GM12873 (cell line): ENCODE measurements around the gene UBE2J2.

Experiments
- TF ChIP-seq, protein P1 (sequence below): IDR thresholded peaks from 2 replicates; pipeline ENCODE4 v1.5.1; 2012; ENCODE audit warnings: low read depth, mild to moderate bottlenecking, moderate library complexity, low read length, control low read depth; ENCODE audit not compliant: insufficient read depth; ENCODE audit errors: missing control alignments

UBE2J2 gene

DNA sequence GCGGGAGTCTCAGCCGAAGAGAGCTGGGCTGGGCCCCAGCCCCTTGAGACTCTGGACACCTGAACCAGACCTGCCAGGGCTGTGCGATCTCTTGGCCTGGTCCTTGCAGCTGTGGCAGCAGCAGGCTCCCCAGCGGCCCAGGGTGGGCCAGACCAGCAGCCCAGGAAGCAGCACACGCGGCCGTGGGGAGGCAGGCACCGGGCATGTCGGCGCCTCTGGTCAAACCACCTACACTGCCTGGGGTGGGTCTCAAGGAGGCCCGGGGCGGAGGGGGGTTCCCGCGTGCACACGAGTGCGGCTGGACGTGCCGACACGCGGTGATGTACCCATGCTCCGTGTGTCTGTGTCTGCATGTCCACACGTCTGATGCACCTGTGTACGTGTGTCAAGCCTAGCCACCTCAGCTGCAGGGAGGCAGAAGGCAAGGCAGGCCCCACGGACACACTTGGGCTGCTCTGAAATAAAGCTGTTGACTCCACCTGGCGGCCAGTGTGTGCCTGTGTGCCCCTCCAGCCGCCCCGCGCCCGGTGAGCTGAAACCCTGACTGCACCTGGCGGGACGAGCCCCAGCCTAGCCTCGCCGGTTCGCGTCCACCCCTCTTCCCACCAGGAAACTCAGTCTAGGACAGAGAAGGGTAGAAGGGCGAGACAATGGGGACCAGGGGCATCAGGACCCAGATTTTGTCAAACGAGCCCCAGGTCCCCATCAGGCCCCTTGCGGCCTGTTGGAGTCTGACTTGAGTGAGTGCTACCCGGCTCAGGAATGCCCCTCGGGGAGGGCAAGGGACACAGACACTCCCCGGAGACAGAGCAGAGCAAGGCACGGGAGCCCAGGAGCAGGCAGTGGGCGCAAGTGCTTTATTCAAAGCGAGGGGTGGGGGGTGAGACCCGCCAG is 18.1 kb upstream of the UBE2J2 start:
- TF ChIP-seq, protein P1, sequence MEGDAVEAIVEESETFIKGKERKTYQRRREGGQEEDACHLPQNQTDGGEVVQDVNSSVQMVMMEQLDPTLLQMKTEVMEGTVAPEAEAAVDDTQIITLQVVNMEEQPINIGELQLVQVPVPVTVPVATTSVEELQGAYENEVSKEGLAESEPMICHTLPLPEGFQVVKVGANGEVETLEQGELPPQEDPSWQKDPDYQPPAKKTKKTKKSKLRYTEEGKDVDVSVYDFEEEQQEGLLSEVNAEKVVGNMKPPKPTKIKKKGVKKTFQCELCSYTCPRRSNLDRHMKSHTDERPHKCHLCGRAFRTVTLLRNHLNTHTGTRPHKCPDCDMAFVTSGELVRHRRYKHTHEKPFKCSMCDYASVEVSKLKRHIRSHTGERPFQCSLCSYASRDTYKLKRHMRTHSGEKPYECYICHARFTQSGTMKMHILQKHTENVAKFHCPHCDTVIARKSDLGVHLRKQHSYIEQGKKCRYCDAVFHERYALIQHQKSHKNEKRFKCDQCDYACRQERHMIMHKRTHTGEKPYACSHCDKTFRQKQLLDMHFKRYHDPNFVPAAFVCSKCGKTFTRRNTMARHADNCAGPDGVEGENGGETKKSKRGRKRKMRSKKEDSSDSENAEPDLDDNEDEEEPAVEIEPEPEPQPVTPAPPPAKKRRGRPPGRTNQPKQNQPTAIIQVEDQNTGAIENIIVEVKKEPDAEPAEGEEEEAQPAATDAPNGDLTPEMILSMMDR = peak; percentile 68

DNA sequence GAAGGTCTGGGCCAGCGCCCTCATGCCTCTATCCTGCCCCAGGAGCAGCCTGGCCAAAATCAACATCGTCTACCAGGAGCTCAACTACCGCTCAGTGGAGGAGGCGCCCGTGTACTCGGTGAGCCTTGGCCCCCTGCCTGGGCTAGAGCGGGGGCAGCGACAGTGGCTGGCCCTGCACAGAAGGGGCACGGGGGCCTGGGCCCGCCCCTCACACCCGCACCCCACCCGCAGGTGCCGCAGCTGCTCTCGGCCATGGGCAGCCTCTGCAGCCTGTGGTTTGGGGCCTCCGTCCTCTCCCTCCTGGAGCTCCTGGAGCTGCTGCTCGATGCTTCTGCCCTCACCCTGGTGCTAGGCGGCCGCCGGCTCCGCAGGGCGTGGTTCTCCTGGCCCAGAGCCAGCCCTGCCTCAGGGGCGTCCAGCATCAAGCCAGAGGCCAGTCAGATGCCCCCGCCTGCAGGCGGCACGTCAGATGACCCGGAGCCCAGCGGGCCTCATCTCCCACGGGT is 17.4 kb upstream of the UBE2J2 start:
- TF ChIP-seq, protein P1 = no peak

DNA sequence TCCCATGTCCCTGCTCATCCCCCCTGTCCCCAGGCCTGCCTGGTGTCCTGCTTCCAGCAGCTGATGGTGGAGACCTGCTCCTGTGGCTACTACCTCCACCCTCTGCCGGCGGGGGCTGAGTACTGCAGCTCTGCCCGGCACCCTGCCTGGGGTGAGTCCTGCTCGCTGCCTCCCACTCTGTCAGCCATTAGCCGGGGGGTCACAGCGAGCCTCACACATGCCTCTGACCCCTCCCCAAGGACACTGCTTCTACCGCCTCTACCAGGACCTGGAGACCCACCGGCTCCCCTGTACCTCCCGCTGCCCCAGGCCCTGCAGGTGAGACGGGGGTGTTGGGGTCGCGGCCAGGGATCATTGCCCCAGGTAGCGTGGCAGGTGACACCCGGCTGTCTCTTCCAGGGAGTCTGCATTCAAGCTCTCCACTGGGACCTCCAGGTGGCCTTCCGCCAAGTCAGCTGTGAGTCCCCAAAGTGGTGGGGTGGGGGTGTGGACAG is 16.6 kb upstream of the UBE2J2 start:
- TF ChIP-seq, protein P1 = peak; percentile 64

DNA sequence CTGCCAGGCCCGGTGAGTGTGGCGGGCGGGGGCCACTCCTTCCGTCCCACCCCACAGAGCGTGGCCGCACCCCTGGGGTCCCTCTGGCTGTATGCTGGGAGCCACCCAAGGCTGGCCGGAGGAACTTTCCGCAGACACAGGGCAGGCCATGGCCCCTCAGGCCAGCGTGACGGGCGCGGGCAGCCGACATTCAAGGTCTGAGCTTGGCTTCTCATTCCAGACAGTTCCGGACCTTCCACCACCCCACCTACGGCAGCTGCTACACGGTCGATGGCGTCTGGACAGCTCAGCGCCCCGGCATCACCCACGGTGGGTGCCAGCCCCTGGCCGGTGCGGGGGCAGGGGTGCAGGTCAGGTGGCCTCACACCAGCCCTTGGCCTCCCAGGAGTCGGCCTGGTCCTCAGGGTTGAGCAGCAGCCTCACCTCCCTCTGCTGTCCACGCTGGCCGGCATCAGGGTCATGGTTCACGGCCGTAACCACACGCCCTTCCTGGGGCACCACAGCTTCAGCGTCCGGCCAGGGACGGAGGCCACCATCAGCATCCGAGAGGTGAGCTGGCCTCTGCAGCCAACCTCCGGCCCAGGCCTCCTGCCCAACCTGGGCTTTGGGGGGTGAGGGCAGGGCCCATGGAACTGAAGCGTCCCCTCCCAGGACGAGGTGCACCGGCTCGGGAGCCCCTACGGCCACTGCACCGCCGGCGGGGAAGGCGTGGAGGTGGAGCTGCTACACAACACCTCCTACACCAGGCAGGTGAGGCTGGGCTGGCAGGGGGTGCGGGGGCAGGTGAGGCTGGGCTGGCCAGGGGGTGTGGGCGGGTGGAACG is 13.8 kb upstream of the UBE2J2 start:
- TF ChIP-seq, protein P1 = no peak

DNA sequence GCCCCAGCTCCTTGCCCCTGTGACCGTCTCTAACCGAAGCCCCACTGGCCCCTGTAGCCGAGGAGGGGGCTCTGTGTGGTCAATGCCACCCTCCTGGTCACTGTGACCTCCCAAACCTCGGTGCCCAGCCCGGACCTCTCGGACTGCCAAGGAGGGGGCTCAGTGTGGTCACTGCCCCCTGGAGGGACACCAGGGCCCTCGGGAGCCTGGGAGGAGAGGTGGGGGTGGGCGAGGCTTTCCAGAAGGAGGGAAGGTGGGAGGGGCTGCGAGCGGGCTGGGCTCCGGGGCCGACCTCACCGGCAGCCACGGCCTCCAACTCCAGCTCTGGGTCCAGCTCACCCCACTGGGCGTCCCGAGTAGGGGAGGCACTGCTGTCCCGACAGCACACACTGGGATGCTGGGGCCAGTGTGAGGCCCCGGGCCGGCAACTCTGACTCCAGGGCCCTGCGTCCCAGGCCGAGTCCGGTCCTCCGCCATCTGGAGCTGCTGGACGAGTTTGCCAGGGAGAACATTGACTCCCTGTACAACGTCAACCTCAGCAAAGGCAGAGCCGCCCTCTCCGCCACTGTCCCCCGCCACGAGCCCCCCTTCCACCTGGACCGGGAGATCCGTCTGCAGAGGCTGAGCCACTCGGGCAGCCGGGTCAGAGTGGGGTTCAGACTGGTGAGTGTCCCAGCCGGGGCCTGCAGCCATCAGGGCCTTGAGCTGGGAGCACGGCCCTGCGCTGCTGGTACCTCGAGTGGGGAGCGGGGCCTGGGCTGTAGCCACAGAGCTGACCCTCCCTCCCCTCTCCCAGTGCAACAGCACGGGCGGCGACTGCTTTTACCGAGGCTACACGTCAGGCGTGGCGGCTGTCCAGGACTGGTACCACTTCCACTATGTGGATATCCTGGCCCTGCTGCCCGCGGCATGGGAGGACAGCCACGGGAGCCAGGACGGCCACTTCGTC is 12.9 kb upstream of the UBE2J2 start:
- TF ChIP-seq, protein P1 = no peak

DNA sequence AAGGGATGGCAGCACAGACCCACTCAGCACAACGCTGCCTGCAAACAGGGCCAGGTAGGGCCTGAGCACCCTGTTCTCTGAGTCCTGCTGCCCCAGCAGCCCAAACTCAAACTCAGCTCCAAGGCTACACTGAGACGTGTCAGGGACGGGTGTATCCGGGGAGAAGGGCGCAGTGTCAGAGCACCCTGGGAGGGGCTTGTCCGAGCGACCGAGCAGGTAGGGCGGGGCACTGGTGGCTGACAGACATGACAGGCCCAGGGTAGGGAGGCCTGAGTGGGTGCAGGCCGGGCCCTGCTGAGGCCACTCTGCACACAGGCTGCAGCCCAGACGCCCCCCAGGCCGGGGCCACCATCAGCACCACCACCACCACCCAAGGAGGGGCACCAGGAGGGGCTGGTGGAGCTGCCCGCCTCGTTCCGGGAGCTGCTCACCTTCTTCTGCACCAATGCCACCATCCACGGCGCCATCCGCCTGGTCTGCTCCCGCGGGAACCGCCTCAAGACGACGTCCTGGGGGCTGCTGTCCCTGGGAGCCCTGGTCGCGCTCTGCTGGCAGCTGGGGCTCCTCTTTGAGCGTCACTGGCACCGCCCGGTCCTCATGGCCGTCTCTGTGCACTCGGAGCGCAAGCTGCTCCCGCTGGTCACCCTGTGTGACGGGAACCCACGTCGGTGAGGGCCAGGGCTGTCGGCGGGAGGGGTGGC is 12.1 kb upstream of the UBE2J2 start:
- TF ChIP-seq, protein P1 = no peak
